ENCODE measurements around the gene SETDB2. TPM values are rescaled to one million over a fixed set of nuclear protein-coding genes. Genes with fewer than 3 reads are reported as not detected.

SETDB2 gene
- total and polyA plus RNA-seq, 4 donors = 4.7 to 13.3 (median 9.1) TPM

- Histone ChIP-seq H3K9me3 (ENCODE audit: control insufficient read depth, low read length) (no peaks in the 10 kb centered on the region), H3K27me3 (ENCODE audit: control insufficient read depth in 1 of 2, insufficient read depth in 2 of 2, low read length in 1 of 2) (no peaks in the 10 kb centered on the region), H3K4me1 (ENCODE audit: control insufficient read depth in 1 of 2, insufficient read depth in 2 of 2, low read length in 2 of 2) (no peaks in the 10 kb centered on the region), H3K27ac (ENCODE audit: low read depth in 1 of 2, low read length in 2 of 2) (no peak overlapping the region), H3K36me3 (ENCODE audit: control insufficient read depth in 1 of 2, insufficient read depth in 2 of 2, low read length in 1 of 2) (no peaks in the 10 kb centered on the region), H3K4me3 (ENCODE audit: low read length in 2 of 2) (no peak overlapping the region)
- DNase-seq (no peak), ATAC-seq (ENCODE audit: low FRiP score) (no peak)
- intact Hi-C loops (cut with DNase I) = no loop called here
- WGBS, 2 donors = 72 to 85% methylated on average over 3 of the region's 3 CpGs
Measured at GRCh38 chr13:49419276-49419675, 24.8 kb upstream of the SETDB2 start.

DNA sequence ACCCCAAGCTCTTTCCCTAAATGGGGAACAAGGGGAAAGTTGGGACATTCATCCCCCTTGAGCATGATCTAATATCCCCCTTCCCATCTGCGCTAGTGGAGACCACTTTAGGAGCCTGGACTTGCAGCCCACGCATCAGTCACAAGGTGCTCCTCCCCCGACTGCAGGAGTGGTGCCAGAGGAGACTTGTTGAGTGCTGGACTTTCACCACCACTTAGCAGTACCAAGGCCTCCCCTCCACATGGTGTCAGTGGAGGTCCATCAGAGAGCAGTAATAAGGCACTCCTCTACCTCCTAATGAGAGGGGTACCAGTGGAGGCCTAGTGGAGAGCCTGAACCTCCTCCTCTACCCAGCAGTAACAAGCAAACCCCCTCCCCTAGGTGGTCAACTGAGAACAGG lies 22.7 kb upstream of the SETDB2 start:
- no peak overlapping the region for H3K4me3 ChIP-seq (ENCODE audit: low read length in 2 of 2)
- 83 to 88% methylated on average over 3 of the region's 3 CpGs for WGBS, 2 donors
- no peaks in the 10 kb centered on the region for H3K36me3 ChIP-seq (ENCODE audit: control insufficient read depth in 1 of 2, insufficient read depth in 2 of 2, low read length in 1 of 2)
- H3K4me1 ChIP-seq (ENCODE audit: control insufficient read depth in 1 of 2, insufficient read depth in 2 of 2, low read length in 2 of 2) = no peaks in the 10 kb centered on the region
- no peak overlapping the region for H3K27ac ChIP-seq (ENCODE audit: low read depth in 1 of 2, low read length in 2 of 2)
- no peaks in the 10 kb centered on the region for H3K27me3 ChIP-seq (ENCODE audit: control insufficient read depth in 1 of 2, insufficient read depth in 2 of 2, low read length in 1 of 2)
- ATAC-seq (ENCODE audit: low FRiP score) = peak; percentile 38
- intact Hi-C loops (cut with DNase I) = no loop called here
- no peak for DNase-seq
- H3K9me3 ChIP-seq (ENCODE audit: control insufficient read depth, low read length) = no peaks in the 10 kb centered on the region

DNA sequence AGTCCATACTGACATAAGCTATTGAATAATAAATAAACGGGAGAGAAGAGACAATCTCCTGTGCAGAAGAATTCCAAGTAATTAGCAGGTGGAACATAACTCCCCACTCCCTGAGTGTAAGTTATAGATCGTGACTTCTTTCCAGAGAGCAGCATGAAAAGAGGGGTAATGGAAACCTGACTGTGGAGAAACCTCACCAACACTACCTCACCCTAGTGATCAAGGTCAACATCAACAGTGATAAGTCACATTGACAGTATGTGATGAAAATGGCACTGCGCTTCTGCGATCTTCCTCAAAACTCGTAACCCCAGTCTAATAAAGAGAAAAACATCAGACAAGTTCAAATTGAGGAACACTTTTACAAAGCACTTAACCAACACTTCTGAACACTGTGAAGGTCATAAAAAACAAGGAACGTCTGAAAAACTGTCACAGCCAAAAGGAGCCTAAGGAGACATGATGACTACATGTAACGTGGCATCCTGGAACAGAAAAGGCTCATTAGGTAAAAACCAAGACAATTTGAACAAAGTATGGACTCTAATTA lies 20.0 kb upstream of the SETDB2 start:
- no peak overlapping the region for H3K27ac ChIP-seq (ENCODE audit: low read depth in 1 of 2, low read length in 2 of 2)
- no peak overlapping the region for H3K4me3 ChIP-seq (ENCODE audit: low read length in 2 of 2)
- no peaks in the 10 kb centered on the region for H3K4me1 ChIP-seq (ENCODE audit: control insufficient read depth in 1 of 2, insufficient read depth in 2 of 2, low read length in 2 of 2)
- H3K27me3 ChIP-seq (ENCODE audit: control insufficient read depth in 1 of 2, insufficient read depth in 2 of 2, low read length in 1 of 2) = no peaks in the 10 kb centered on the region
- no peaks in the 10 kb centered on the region for H3K36me3 ChIP-seq (ENCODE audit: control insufficient read depth in 1 of 2, insufficient read depth in 2 of 2, low read length in 1 of 2)
- ATAC-seq (ENCODE audit: low FRiP score) (no peak), DNase-seq (no peak)
- intact Hi-C loops (cut with DNase I) = no loop called here
- WGBS, 2 donors = 77 to 83% methylated on average over 7 of the region's 7 CpGs
- no peaks in the 10 kb centered on the region for H3K9me3 ChIP-seq (ENCODE audit: control insufficient read depth, low read length)

GRCh38 chr13:49428041-49428763 lies 15.9 kb upstream of the SETDB2 start:
- H3K36me3 ChIP-seq (ENCODE audit: control insufficient read depth in 1 of 2, insufficient read depth in 2 of 2, low read length in 1 of 2) = no peaks in the 10 kb centered on the region
- 98% methylated on average over 2 of the region's 2 CpGs for WGBS, 2 donors

GRCh38 chr13:49429121-49429520 lies 15.0 kb upstream of the SETDB2 start:
- WGBS, 2 donors = 93 to 94% methylated on average over 1 of the region's 1 CpG

More at GRCh38 chr13:49428041-49428763, 15.9 kb upstream of the SETDB2 start:
- Histone ChIP-seq H3K9me3 (ENCODE audit: control insufficient read depth, low read length) (no peaks in the 10 kb centered on the region), H3K27ac (ENCODE audit: low read depth in 1 of 2, low read length in 2 of 2) (no peak overlapping the region), H3K4me3 (ENCODE audit: low read length in 2 of 2) (no peak overlapping the region), H3K4me1 (ENCODE audit: control insufficient read depth in 1 of 2, insufficient read depth in 2 of 2, low read length in 2 of 2) (no peaks in the 10 kb centered on the region), H3K27me3 (ENCODE audit: control insufficient read depth in 1 of 2, insufficient read depth in 2 of 2, low read length in 1 of 2) (no peaks in the 10 kb centered on the region)
- no peak for DNase-seq
- intact Hi-C loops (cut with DNase I) = no loop called here
- ATAC-seq (ENCODE audit: low FRiP score) = no peak

DNA sequence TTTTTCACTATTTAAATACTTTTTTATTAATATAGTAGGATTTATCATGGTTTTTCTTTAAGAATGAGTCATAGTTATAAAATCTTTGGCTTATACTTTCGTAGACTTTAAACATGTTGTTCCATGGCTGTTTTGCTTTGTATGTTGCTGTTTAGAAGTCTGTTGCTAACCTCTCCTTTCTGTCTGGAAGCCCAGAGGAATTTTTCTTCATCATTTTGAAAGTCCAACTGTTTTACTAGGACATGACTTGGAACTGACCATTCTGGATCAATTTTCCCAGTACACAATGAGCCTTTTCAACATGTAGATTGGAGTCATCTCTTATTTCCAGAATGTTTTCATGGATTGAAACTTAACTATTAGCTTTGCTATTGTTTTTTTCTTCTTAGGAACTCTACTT lies 8.1 kb upstream of the SETDB2 start:
- Histone ChIP-seq H3K9me3 (ENCODE audit: control insufficient read depth, low read length) (no peaks in the 10 kb centered on the region), H3K27ac (ENCODE audit: low read depth in 1 of 2, low read length in 2 of 2) (no peak overlapping the region), H3K36me3 (ENCODE audit: control insufficient read depth in 1 of 2, insufficient read depth in 2 of 2, low read length in 1 of 2) (no peaks in the 10 kb centered on the region), H3K4me3 (ENCODE audit: low read length in 2 of 2) (no peak overlapping the region), H3K27me3 (ENCODE audit: control insufficient read depth in 1 of 2, insufficient read depth in 2 of 2, low read length in 1 of 2) (no peaks in the 10 kb centered on the region), H3K4me1 (ENCODE audit: control insufficient read depth in 1 of 2, insufficient read depth in 2 of 2, low read length in 2 of 2) (no peaks in the 10 kb centered on the region)
- peak; percentile 63 for ATAC-seq (ENCODE audit: low FRiP score)
- no peak for DNase-seq
- intact Hi-C loops (cut with DNase I) = loop anchor here (1.0 to 2.0 kb wide), 3 partner anchors 127 to 135 kb away; no protein-coding TSS in a partner anchor
- 2 to 4% methylated on average over 1 of the region's 1 CpG for WGBS, 2 donors

More at GRCh38 chr13:49429121-49429520, 15.0 kb upstream of the SETDB2 start:
- H3K4me3 ChIP-seq (ENCODE audit: low read length in 2 of 2) = no peak overlapping the region
- DNase-seq (no peak), ATAC-seq (ENCODE audit: low FRiP score) (no peak)
- intact Hi-C loops (cut with DNase I) = no loop called here
- no peaks in the 10 kb centered on the region for H3K36me3 ChIP-seq (ENCODE audit: control insufficient read depth in 1 of 2, insufficient read depth in 2 of 2, low read length in 1 of 2)
- no peaks in the 10 kb centered on the region for H3K4me1 ChIP-seq (ENCODE audit: control insufficient read depth in 1 of 2, insufficient read depth in 2 of 2, low read length in 2 of 2)
- no peak overlapping the region for H3K27ac ChIP-seq (ENCODE audit: low read depth in 1 of 2, low read length in 2 of 2)
- no peaks in the 10 kb centered on the region for H3K27me3 ChIP-seq (ENCODE audit: control insufficient read depth in 1 of 2, insufficient read depth in 2 of 2, low read length in 1 of 2)
- H3K9me3 ChIP-seq (ENCODE audit: control insufficient read depth, low read length) = no peaks in the 10 kb centered on the region

GRCh38 chr13:49436890-49437289 lies 7.2 kb upstream of the SETDB2 start:
- Histone ChIP-seq H3K9me3 (ENCODE audit: control insufficient read depth, low read length) (no peaks in the 10 kb centered on the region), H3K4me3 (ENCODE audit: low read length in 2 of 2) (no peak overlapping the region), H3K4me1 (ENCODE audit: control insufficient read depth in 1 of 2, insufficient read depth in 2 of 2, low read length in 2 of 2) (no peaks in the 10 kb centered on the region), H3K27ac (ENCODE audit: low read depth in 1 of 2, low read length in 2 of 2) (no peak overlapping the region), H3K36me3 (ENCODE audit: control insufficient read depth in 1 of 2, insufficient read depth in 2 of 2, low read length in 1 of 2) (no peaks in the 10 kb centered on the region), H3K27me3 (ENCODE audit: control insufficient read depth in 1 of 2, insufficient read depth in 2 of 2, low read length in 1 of 2) (no peaks in the 10 kb centered on the region)
- DNase-seq (peak; percentile 70 to 76), ATAC-seq (ENCODE audit: low FRiP score) (peak; percentile 85)
- 12 to 15% methylated on average over 3 of the region's 3 CpGs for whole genome bisulfite sequencing, 2 donors
- intact Hi-C loops (cut with DNase I) = loop anchor here (1.0 to 2.0 kb wide), 3 partner anchors 128 to 136 kb away; no protein-coding TSS in a partner anchor

DNA sequence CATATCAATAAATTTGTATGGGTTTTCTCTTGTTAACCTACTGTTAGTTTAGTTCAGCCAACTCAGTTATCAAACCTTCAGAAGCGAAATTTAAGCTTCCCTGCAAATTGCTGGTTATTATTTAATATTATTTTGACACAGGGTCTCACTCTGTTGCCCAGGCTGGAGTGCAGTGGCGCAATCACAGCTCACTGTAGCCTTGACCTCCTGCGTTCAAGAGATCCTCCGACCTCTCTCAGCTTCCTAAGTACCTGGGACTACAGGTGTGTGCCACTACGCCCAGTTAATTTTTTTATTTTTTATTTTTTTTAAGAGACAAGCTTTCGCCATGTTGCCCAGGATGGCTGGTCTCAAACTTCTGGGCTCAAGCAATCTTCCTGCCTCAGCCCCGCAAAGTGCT lies 6.4 kb upstream of the SETDB2 start:
- Histone ChIP-seq H3K36me3 (ENCODE audit: control insufficient read depth in 1 of 2, insufficient read depth in 2 of 2, low read length in 1 of 2) (no peaks in the 10 kb centered on the region), H3K4me1 (ENCODE audit: control insufficient read depth in 1 of 2, insufficient read depth in 2 of 2, low read length in 2 of 2) (no peaks in the 10 kb centered on the region), H3K27ac (ENCODE audit: low read depth in 1 of 2, low read length in 2 of 2) (no peak overlapping the region), H3K9me3 (ENCODE audit: control insufficient read depth, low read length) (no peaks in the 10 kb centered on the region), H3K27me3 (ENCODE audit: control insufficient read depth in 1 of 2, insufficient read depth in 2 of 2, low read length in 1 of 2) (no peaks in the 10 kb centered on the region), H3K4me3 (ENCODE audit: low read length in 2 of 2) (no peak overlapping the region)
- WGBS, 2 donors = 83 to 86% methylated on average over 7 of the region's 7 CpGs
- intact Hi-C loops (cut with DNase I) = loop anchor here (2.0 kb wide), 2 partner anchors 129 to 137 kb away; no protein-coding TSS in a partner anchor
- DNase-seq (no peak), ATAC-seq (ENCODE audit: low FRiP score) (no peak)

DNA sequence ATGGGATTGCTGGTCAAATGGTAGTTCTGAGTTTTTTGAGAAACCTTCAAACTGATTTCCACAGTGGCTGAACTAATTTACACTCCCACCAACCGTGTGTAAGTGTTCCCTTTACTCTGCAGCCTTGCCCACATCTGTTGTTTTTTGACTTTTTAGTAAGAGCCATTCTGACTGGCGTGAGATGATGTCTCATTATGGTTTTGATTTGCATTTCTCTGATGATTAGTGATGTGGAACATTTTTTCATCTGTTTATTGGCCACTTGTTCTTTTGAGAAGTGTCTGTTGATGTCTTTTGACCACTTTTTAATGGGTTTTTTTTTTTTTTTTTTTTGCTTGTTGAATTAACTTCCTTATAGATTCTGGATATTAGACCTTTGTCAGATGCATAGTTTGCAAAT lies 4.5 kb upstream of the SETDB2 start:
- intact Hi-C loops (cut with DNase I) = loop anchor here in 1 of 2 donors (10.0 kb wide), 1 partner anchor 145 kb away; the partner anchor contains the start of gene RCBTB1

More for the DNA sequence above, 4.5 kb upstream of the SETDB2 start:
- Histone ChIP-seq H3K27ac (ENCODE audit: low read depth in 1 of 2, low read length in 2 of 2) (no peak overlapping the region), H3K4me1 (ENCODE audit: control insufficient read depth in 1 of 2, insufficient read depth in 2 of 2, low read length in 2 of 2) (no peaks in the 10 kb centered on the region), H3K27me3 (ENCODE audit: control insufficient read depth in 1 of 2, insufficient read depth in 2 of 2, low read length in 1 of 2) (no peaks in the 10 kb centered on the region), H3K4me3 (ENCODE audit: low read length in 2 of 2) (no peak overlapping the region), H3K9me3 (ENCODE audit: control insufficient read depth, low read length) (no peaks in the 10 kb centered on the region), H3K36me3 (ENCODE audit: control insufficient read depth in 1 of 2, insufficient read depth in 2 of 2, low read length in 1 of 2) (no peaks in the 10 kb centered on the region)
- ATAC-seq (ENCODE audit: low FRiP score) = no peak
- DNase-seq = no peak
- 77 to 79% methylated on average over 2 of the region's 2 CpGs for WGBS, 2 donors

Measured in aorta (tissue), 5 donors.